ENCODE results near the gene SGCD. TPM values are rescaled to one million over a fixed set of nuclear protein-coding genes. Genes with fewer than 3 reads are reported as not detected.

Gene SGCD
- total and polyA plus RNA-seq, 11 donors: 17.4 to 150 (median 76.9) TPM

DNA sequence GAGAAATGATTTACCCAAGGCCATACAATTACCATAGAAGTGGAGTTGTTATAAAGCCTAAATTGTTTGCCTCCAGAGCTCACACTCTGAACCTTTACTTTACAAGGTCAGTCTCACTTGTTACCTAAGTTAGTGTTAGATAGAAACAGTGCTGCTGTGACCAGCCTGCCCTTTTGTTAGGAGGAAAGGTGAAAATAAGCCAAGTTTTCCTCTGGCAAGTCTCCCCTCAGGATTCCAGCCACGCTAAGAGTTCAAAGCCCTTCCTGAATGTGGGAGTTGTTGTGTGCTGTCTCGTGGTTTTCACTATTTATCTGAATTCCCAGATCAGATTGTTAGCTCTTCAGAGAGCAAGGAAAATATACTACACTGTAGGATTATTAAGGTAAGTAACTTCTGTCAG is 260.0 kb downstream of the SGCD start:
- no peaks in the 10 kb centered on the region for H3K9me3 ChIP-seq
- peaks cover 0 to 5% (median 0%) of the 10 kb centered on the region in 9 donors for H3K36me3 ChIP-seq
- no peak overlapping the region for H3K4me3 ChIP-seq
- WGBS, 4 donors: 5 to 15% (median 14%) methylated on average over 2 of the region's 2 CpGs
- peaks cover 0 to 58% (median 10%) of the 10 kb centered on the region in 12 donors for H3K4me1 ChIP-seq
- H3K27ac ChIP-seq: peak overlapping the region in 10 of 12 donors; percentile 25 to 89 (median 80)
- DNase-seq: no peak
- TF ChIP-seq, protein P1, sequence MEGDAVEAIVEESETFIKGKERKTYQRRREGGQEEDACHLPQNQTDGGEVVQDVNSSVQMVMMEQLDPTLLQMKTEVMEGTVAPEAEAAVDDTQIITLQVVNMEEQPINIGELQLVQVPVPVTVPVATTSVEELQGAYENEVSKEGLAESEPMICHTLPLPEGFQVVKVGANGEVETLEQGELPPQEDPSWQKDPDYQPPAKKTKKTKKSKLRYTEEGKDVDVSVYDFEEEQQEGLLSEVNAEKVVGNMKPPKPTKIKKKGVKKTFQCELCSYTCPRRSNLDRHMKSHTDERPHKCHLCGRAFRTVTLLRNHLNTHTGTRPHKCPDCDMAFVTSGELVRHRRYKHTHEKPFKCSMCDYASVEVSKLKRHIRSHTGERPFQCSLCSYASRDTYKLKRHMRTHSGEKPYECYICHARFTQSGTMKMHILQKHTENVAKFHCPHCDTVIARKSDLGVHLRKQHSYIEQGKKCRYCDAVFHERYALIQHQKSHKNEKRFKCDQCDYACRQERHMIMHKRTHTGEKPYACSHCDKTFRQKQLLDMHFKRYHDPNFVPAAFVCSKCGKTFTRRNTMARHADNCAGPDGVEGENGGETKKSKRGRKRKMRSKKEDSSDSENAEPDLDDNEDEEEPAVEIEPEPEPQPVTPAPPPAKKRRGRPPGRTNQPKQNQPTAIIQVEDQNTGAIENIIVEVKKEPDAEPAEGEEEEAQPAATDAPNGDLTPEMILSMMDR (IDR thresholded peaks at IDR 0.05): no peak
- TF ChIP-seq POLR2A (IDR thresholded peaks at IDR 0.05): no peak
- intact Hi-C loops (cut with DNase I): loop anchor here in 3 of 10 donors (10.0 kb wide), 3 partner anchors 98 to 262 kb away; partner anchors contain the start of gene SGCD (in 1 of the 3)
- ATAC-seq: no peak
- H3K27me3 ChIP-seq: no peaks in the 10 kb centered on the region

DNA sequence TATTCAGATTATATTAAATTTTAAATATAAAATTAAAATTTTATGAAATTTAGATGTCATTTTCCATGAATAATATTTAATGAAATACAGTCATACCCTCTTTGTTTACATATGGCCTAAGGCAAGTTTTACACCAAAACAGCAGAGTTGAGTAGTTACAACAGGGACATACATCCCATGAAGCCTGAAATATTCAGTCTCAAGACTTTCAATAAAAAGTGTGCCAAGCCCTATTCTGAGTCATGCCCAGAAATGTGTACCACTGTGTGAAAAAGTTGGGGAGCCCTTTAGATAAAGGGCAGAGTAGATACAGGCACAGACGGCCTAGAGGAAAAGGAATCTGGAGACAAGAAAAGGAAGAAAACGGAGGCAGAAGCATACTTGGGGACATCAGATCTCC is 261.3 kb downstream of the SGCD start:
- Histone ChIP-seq H3K27ac (peak overlapping the region in 3 of 12 donors; percentile 15 to 81 (median 18)), H3K4me1 (peaks cover 0 to 51% (median 10%) of the 10 kb centered on the region in 12 donors), H3K36me3 (peaks cover 0 to 5% (median 0%) of the 10 kb centered on the region in 9 donors), H3K4me3 (no peak overlapping the region), H3K9me3 (no peaks in the 10 kb centered on the region), H3K27me3 (no peaks in the 10 kb centered on the region)
- DNase-seq (no peak), ATAC-seq (no peak)
- TF ChIP-seq, protein P1 (IDR thresholded peaks at IDR 0.05): no peak
- no peak for TF ChIP-seq POLR2A (IDR thresholded peaks at IDR 0.05)
- intact Hi-C loops (cut with DNase I): loop anchor here in 3 of 10 donors (10.0 kb wide), 3 partner anchors 96 to 264 kb away; partner anchors contain the start of gene SGCD (in 1 of the 3)
- 75 to 92% (median 80%) methylated on average over 2 of the region's 2 CpGs for WGBS, 4 donors

GRCh38 chr5:156589104-156589945 is 262.4 kb downstream of the SGCD start:
- WGBS, 4 donors: 73 to 84% (median 77%) methylated on average over 4 of the region's 4 CpGs
- intact Hi-C loops (cut with DNase I): loop anchor here in 3 of 10 donors (10.0 kb wide), 3 partner anchors 95 to 265 kb away; partner anchors contain the start of gene SGCD (in 1 of the 3)
- TF ChIP-seq, protein P1 (IDR thresholded peaks at IDR 0.05): no peak
- TF ChIP-seq POLR2A (IDR thresholded peaks at IDR 0.05): no peak
- no peaks in the 10 kb centered on the region for H3K9me3 ChIP-seq
- no peak overlapping the region for H3K4me3 ChIP-seq
- peak overlapping the region in 3 of 12 donors; percentile 14 to 25 (median 15) for H3K27ac ChIP-seq
- ATAC-seq (no peak), DNase-seq (no peak)
- H3K27me3 ChIP-seq: no peaks in the 10 kb centered on the region
- peaks cover 0 to 46% (median 10%) of the 10 kb centered on the region in 12 donors for H3K4me1 ChIP-seq
- peaks cover 0 to 5% (median 0%) of the 10 kb centered on the region in 9 donors for H3K36me3 ChIP-seq

GRCh38 chr5:156589946-156590216 is 262.9 kb downstream of the SGCD start:
- TF ChIP-seq POLR2A (IDR thresholded peaks at IDR 0.05): no peak
- TF ChIP-seq, protein P1 (IDR thresholded peaks at IDR 0.05): no peak
- Histone ChIP-seq H3K36me3 (peaks cover 0 to 5% (median 0%) of the 10 kb centered on the region in 9 donors), H3K4me3 (no peak overlapping the region), H3K9me3 (peaks cover 0 to 2% (median 0%) of the 10 kb centered on the region in 12 donors), H3K27ac (peak overlapping the region in 4 of 12 donors; percentile 9 to 34 (median 20)), H3K27me3 (no peaks in the 10 kb centered on the region), H3K4me1 (peaks cover 0 to 46% (median 10%) of the 10 kb centered on the region in 12 donors)
- WGBS, 4 donors: 74 to 86% (median 77%) methylated on average over 4 of the region's 4 CpGs
- no peak for DNase-seq
- ATAC-seq: no peak
- intact Hi-C loops (cut with DNase I): loop anchor here in 4 of 10 donors (10.0 kb wide), 5 partner anchors 95 to 265 kb away; partner anchors contain the start of gene SGCD (in 1 of the 4)

Measured in heart left ventricle (tissue), 16 donors.